GM12878 (cell line): ENCODE results near the gene EEF1A2. TPM values are rescaled to one million over a fixed set of nuclear protein-coding genes. Genes with fewer than 3 reads are reported as not detected.

ENCODE experiments used
- BACH1 ChIP-seq: fragments of 450-650 bp; IDR thresholded peaks from 2 replicates; pipeline ENCODE4 v1.6.1; 2017; ENCODE audit warnings: mild to moderate bottlenecking, borderline replicate concordance
- EGR1 ChIP-seq, 2 experiments: IDR thresholded peaks; 1 replicate in 1 of 2; 2 replicates in 1 of 2; pipeline ENCODE4 v1.6.1; 2011 to 2012; ENCODE audit warnings: low read depth in 2 of 2, low read length in 2 of 2, borderline replicate concordance in 1 of 2, mild to moderate bottlenecking in 1 of 2, moderate library complexity in 1 of 2
- HDAC6 ChIP-seq: fragments of 200-600 bp; sonication (generic); IDR thresholded peaks from one replicate; pipeline ENCODE4 v1.8.0; 2017; ENCODE audit warnings: antibody characterized with exemption; ENCODE audit not compliant: unreplicated experiment
- IRF4 ChIP-seq: IDR thresholded peaks from 2 replicates; pipeline ENCODE4 v1.6.1; 2011; ENCODE audit warnings: low read depth, low read length
- MEF2A ChIP-seq: IDR thresholded peaks from 2 replicates; pipeline ENCODE4 v1.6.1; 2011; ENCODE audit warnings: low read depth, mild to moderate bottlenecking, low read length, moderate library complexity; ENCODE audit not compliant: insufficient read depth
- NFXL1 ChIP-seq: fragments of 450-650 bp; IDR thresholded peaks from 2 replicates; pipeline ENCODE4 v1.6.1; 2017; ENCODE audit warnings: antibody characterized with exemption, mild to moderate bottlenecking, borderline replicate concordance
- NFYA ChIP-seq: IDR thresholded peaks from 2 replicates; pipeline ENCODE4 v1.6.1; 2011; ENCODE audit warnings: low read depth, mild to moderate bottlenecking, low read length, improper control_type of control experiment, borderline replicate concordance
- NR2C2 ChIP-seq: IDR thresholded peaks from 2 replicates; pipeline ENCODE4 v1.6.1; 2011; ENCODE audit warnings: borderline replicate concordance, low read depth; ENCODE audit not compliant: control insufficient read depth, insufficient read length
- NRF1 ChIP-seq: conservative IDR thresholded peaks from 2 replicates; pipeline ENCODE4 v1.6.1; 2011; ENCODE audit warnings: mild to moderate bottlenecking, low read depth, low read length, improper control_type of control experiment
- SIN3A ChIP-seq: IDR thresholded peaks from 2 replicates; pipeline ENCODE4 v1.6.1; 2012; ENCODE audit warnings: low read depth, low read length, improper control_type of control experiment
- SMAD5 ChIP-seq: IDR thresholded peaks from 2 replicates; pipeline ENCODE4 v1.6.1; 2016; ENCODE audit warnings: antibody characterized with exemption, low read depth
- SMARCA5 ChIP-seq: fragments of 450-650 bp; IDR thresholded peaks from 2 replicates; pipeline ENCODE4 v1.6.1; 2017; ENCODE audit warnings: mild to moderate bottlenecking
- STAT1 ChIP-seq: fragments of 450-650 bp; conservative IDR thresholded peaks from 2 replicates; pipeline ENCODE4 v1.6.1; 2014; ENCODE audit warnings: antibody characterized with exemption, mild to moderate bottlenecking
- STAT3 ChIP-seq: IDR thresholded peaks from 2 replicates; pipeline ENCODE4 v1.6.1; 2011; ENCODE audit warnings: low read depth, low read length, improper control_type of control experiment
- TARDBP ChIP-seq: IDR thresholded peaks from 2 replicates; pipeline ENCODE4 v1.6.1; 2016; ENCODE audit warnings: borderline replicate concordance
- YY1 ChIP-seq: IDR thresholded peaks from 2 replicates; pipeline ENCODE4 v1.6.1; 2011; ENCODE audit warnings: low read depth, mild to moderate bottlenecking, low read length
- polyA plus RNA-seq, 11 experiments: library from polyadenylated mRNA; depleted of rRNA in 4 of 11; unstranded in 6 of 11; stranded (reverse) in 5 of 11; fragments of >200 nt; fragmentation: Nextera tagmentation in 4 of 11; fragmentation: Illumina TruSeq in 1 of 11; extraction: Ambion mirVana in 4 of 11; extraction: Trizol in 1 of 11; gene quantifications; 1 replicate in 1 of 11; 2 replicates in 10 of 11; pipeline versions ENCODE4 v1.2.1 to v1.2.3, GENCODE V29; 2011 to 2016; ENCODE audit warnings: inconsistent platforms in 2 of 11, missing spikeins in 2 of 11, low read depth in 1 of 11
- total RNA-seq, 4 experiments: library from RNA; depleted of rRNA in 3 of 4; stranded (reverse); fragments of >200 nt in 3 of 4; fragmentation: Illumina TruSeq in 1 of 4; extraction: Trizol in 1 of 4; gene quantifications; 2 replicates each; pipeline versions ENCODE4 v1.2.1 to v1.2.3, GENCODE V29; 2013 to 2021
- TF ChIP-seq, protein P1 (sequence below): fragments of 450-650 bp; IDR thresholded peaks from 2 replicates; pipeline ENCODE4 v1.6.1; 2017; ENCODE audit warnings: mild to moderate bottlenecking, moderate library complexity
- TF ChIP-seq, protein P2 (sequence below): IDR thresholded peaks from 2 replicates; pipeline ENCODE4 v1.6.1; 2011; ENCODE audit warnings: low read depth, low read length, improper control_type of control experiment, borderline replicate concordance
- TF ChIP-seq, protein P3 (sequence below): fragments of 450-650 bp; IDR thresholded peaks from 2 replicates; pipeline ENCODE4 v1.6.1; 2017; ENCODE audit warnings: mild to moderate bottlenecking, low read depth, inconsistent platforms; ENCODE audit not compliant: poor library complexity, severe bottlenecking
- TF ChIP-seq, protein P4 (sequence below): IDR thresholded peaks from 2 replicates; pipeline ENCODE4 v1.6.1; 2011; ENCODE audit warnings: borderline replicate concordance, low read depth, mild to moderate bottlenecking, moderate library complexity, mixed read lengths, low read length; ENCODE audit not compliant: insufficient read depth; ENCODE audit errors: extremely low read length
- TF ChIP-seq, protein P5 (sequence below): IDR thresholded peaks from 2 replicates; pipeline ENCODE4 v1.6.1; 2012; ENCODE audit warnings: low read depth, low read length, improper control_type of control experiment

Gene EEF1A2
- total and polyA plus RNA-seq, 10 of the 15 experiments (the other 5 are each of a cell fraction or from before 2014, with no cell fraction given) = 0.56 TPM; not detected in 9

DNA sequence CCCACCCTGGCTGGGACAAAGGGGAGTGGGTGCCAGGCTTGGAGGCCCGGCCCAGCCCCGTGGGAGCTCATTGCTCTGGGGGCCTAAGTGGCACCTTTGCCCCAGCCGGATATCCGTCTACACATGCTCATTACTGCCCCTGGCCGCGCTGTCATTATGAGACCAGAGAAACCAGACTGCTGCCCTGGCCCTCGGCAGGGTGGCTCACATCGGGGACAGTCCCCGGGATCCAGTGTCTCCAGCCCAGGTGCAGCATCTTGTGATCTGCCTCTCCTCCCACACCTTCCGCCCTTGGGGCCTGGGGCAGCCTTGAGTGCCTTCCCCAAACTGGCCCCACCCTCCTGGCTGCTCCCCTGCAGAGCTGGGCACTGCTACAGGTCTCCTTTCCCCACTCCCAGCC lies 43.8 kb upstream of the EEF1A2 start (continued):
- TF ChIP-seq NFYA (no peak), SMARCA5 (no peak), NRF1 (no peak), TARDBP (no peak), IRF4 (no peak), STAT3 (no peak), SMAD5 (no peak), MEF2A (no peak), SIN3A (no peak), BACH1 (peak; percentile 24; the same call in 1 of the 2 replicates), STAT1 (no peak), YY1 (no peak), NR2C2 (no peak), HDAC6 (no peak), NFXL1 (no peak), EGR1 (IDR thresholded peaks at IDR 0.05; ENCODE audit: borderline replicate concordance in 1 of 2, low read depth in 2 of 2, low read length in 2 of 2) (peak in 1 of 2 experiments; percentile 53; a peak in 2 of 3 replicates)
- TF ChIP-seq, protein P1, sequence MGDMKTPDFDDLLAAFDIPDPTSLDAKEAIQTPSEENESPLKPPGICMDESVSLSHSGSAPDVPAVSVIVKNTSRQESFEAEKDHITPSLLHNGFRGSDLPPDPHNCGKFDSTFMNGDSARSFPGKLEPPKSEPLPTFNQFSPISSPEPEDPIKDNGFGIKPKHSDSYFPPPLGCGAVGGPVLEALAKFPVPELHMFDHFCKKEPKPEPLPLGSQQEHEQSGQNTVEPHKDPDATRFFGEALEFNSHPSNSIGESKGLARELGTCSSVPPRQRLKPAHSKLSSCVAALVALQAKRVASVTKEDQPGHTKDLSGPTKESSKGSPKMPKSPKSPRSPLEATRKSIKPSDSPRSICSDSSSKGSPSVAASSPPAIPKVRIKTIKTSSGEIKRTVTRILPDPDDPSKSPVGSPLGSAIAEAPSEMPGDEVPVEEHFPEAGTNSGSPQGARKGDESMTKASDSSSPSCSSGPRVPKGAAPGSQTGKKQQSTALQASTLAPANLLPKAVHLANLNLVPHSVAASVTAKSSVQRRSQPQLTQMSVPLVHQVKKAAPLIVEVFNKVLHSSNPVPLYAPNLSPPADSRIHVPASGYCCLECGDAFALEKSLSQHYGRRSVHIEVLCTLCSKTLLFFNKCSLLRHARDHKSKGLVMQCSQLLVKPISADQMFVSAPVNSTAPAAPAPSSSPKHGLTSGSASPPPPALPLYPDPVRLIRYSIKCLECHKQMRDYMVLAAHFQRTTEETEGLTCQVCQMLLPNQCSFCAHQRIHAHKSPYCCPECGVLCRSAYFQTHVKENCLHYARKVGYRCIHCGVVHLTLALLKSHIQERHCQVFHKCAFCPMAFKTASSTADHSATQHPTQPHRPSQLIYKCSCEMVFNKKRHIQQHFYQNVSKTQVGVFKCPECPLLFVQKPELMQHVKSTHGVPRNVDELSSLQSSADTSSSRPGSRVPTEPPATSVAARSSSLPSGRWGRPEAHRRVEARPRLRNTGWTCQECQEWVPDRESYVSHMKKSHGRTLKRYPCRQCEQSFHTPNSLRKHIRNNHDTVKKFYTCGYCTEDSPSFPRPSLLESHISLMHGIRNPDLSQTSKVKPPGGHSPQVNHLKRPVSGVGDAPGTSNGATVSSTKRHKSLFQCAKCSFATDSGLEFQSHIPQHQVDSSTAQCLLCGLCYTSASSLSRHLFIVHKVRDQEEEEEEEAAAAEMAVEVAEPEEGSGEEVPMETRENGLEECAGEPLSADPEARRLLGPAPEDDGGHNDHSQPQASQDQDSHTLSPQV = no peak
- TF ChIP-seq, protein P2, sequence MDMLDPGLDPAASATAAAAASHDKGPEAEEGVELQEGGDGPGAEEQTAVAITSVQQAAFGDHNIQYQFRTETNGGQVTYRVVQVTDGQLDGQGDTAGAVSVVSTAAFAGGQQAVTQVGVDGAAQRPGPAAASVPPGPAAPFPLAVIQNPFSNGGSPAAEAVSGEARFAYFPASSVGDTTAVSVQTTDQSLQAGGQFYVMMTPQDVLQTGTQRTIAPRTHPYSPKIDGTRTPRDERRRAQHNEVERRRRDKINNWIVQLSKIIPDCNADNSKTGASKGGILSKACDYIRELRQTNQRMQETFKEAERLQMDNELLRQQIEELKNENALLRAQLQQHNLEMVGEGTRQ = no peak
- TF ChIP-seq, protein P3, sequence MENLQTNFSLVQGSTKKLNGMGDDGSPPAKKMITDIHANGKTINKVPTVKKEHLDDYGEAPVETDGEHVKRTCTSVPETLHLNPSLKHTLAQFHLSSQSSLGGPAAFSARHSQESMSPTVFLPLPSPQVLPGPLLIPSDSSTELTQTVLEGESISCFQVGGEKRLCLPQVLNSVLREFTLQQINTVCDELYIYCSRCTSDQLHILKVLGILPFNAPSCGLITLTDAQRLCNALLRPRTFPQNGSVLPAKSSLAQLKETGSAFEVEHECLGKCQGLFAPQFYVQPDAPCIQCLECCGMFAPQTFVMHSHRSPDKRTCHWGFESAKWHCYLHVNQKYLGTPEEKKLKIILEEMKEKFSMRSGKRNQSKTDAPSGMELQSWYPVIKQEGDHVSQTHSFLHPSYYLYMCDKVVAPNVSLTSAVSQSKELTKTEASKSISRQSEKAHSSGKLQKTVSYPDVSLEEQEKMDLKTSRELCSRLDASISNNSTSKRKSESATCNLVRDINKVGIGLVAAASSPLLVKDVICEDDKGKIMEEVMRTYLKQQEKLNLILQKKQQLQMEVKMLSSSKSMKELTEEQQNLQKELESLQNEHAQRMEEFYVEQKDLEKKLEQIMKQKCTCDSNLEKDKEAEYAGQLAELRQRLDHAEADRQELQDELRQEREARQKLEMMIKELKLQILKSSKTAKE = no peak
- TF ChIP-seq, protein P4, sequence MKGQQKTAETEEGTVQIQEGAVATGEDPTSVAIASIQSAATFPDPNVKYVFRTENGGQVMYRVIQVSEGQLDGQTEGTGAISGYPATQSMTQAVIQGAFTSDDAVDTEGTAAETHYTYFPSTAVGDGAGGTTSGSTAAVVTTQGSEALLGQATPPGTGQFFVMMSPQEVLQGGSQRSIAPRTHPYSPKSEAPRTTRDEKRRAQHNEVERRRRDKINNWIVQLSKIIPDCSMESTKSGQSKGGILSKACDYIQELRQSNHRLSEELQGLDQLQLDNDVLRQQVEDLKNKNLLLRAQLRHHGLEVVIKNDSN = no peak
- TF ChIP-seq, protein P5, sequence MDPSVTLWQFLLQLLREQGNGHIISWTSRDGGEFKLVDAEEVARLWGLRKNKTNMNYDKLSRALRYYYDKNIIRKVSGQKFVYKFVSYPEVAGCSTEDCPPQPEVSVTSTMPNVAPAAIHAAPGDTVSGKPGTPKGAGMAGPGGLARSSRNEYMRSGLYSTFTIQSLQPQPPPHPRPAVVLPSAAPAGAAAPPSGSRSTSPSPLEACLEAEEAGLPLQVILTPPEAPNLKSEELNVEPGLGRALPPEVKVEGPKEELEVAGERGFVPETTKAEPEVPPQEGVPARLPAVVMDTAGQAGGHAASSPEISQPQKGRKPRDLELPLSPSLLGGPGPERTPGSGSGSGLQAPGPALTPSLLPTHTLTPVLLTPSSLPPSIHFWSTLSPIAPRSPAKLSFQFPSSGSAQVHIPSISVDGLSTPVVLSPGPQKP = peak; percentile 61; the same call in 1 of the 2 replicates
